ENCODE results near the gene TMEM163. TPM values are rescaled to one million over a fixed set of nuclear protein-coding genes. Genes with fewer than 3 reads are reported as not detected.
"Not testable (repeated sequence)": the region's sequence is repeated elsewhere in the genome, so short reads cannot be mapped to it uniquely, and the experiment has no call there.

Gene TMEM163
- total RNA-seq, 1 experiment from 2014 or later: 0.94 TPM

- ATAC-seq: peak; percentile 50; the same call in 1 of the 2 replicates
- TF ChIP-seq ZNF671 (CRISPR knock-in tag; IDR thresholded peaks at IDR 0.05) (no peak), NFATC4 (CRISPR knock-in tag; IDR thresholded peaks at IDR 0.05) (no peak), ATF1 (CRISPR knock-in tag; IDR thresholded peaks at IDR 0.05) (no peak), MAX (CRISPR knock-in tag; IDR thresholded peaks at IDR 0.05) (no peak), JUN (CRISPR knock-in tag; IDR thresholded peaks at IDR 0.05) (no peak), NR1H2 (CRISPR knock-in tag; IDR thresholded peaks at IDR 0.05) (no peak), MYBL2 (CRISPR knock-in tag; IDR thresholded peaks at IDR 0.05) (no peak), ATF6 (CRISPR knock-in tag; IDR thresholded peaks at IDR 0.05) (no peak), ZSCAN18 (CRISPR knock-in tag; IDR thresholded peaks at IDR 0.05) (no peak), E2F5 (CRISPR knock-in tag; IDR thresholded peaks at IDR 0.05) (no peak), ARID4B (CRISPR knock-in tag; IDR thresholded peaks at IDR 0.05; ENCODE audit: borderline replicate concordance) (no peak), NFYB (CRISPR knock-in tag; conservative IDR thresholded peaks at IDR 0.05; ENCODE audit: low read depth) (no peak)
- no peak for DNase-seq (ENCODE audit: low spot score)
These were observed 5.5 kb upstream of the TMEM163 start for GRCh38 chr2:134724341-134724740.

GRCh38 chr2:134723742-134724141, 4.9 kb upstream of the TMEM163 start:
- ATAC-seq; H3K4me3 Mint-ChIP-seq; H3K36me3 Mint-ChIP-seq; H3K4me1 Mint-ChIP-seq; POLR2A ChIA-PET; DNase-seq (ENCODE audit: low spot score); H3K9me3 Mint-ChIP-seq; H3K27ac Mint-ChIP-seq: not testable (repeated sequence)
- CTCF ChIA-PET: interaction anchor here (0.5 to 1.7 kb wide), 2 partner anchors 10 to 22 kb away, joined by 3 to 6 read pairs; no protein-coding TSS in a partner anchor
- H3K27me3 Mint-ChIP-seq (ENCODE audit: low read depth): peaks cover 38% of the 10 kb centered on the region

More at GRCh38 chr2:134724341-134724740, 5.5 kb upstream of the TMEM163 start:
- H3K27ac Mint-ChIP-seq: no peak overlapping the region
- H3K4me1 Mint-ChIP-seq: peaks cover 10% of the 10 kb centered on the region
- H3K36me3 Mint-ChIP-seq: no peaks in the 10 kb centered on the region
- H3K9me3 Mint-ChIP-seq: no peaks in the 10 kb centered on the region
- ChIA-PET CTCF (interaction anchor here (0.5 to 1.7 kb wide), 2 partner anchors 9 to 22 kb away, joined by 3 to 6 read pairs; no protein-coding TSS in a partner anchor), POLR2A (no interaction called here)
- no peak overlapping the region for H3K4me3 Mint-ChIP-seq
- H3K27me3 Mint-ChIP-seq (ENCODE audit: low read depth): peaks cover 36% of the 10 kb centered on the region

- CTCF ChIA-PET: interaction anchor here (0.7 kb wide), 1 partner anchor 45 kb away, joined by 3 read pairs; no protein-coding TSS in a partner anchor
- H3K9me3 Mint-ChIP-seq: no peaks in the 10 kb centered on the region
- H3K27me3 Mint-ChIP-seq (ENCODE audit: low read depth): peaks cover 44% of the 10 kb centered on the region
- H3K4me1 Mint-ChIP-seq: peaks cover 10% of the 10 kb centered on the region
- DNase-seq (ENCODE audit: low spot score) (peak; percentile 56), ATAC-seq (peak; percentile 10)
- no peaks in the 10 kb centered on the region for H3K36me3 Mint-ChIP-seq
- H3K27ac Mint-ChIP-seq: no peak overlapping the region
- no peak for TF ChIP-seq PRRX2 (CRISPR knock-in tag; IDR thresholded peaks at IDR 0.05)
- TF ChIP-seq CTCF (IDR thresholded peaks at IDR 0.05): peak; percentile 53
- POLR2A ChIA-PET: no interaction called here
- H3K4me3 Mint-ChIP-seq: no peak overlapping the region
These were observed 3.9 kb upstream of the TMEM163 start for GRCh38 chr2:134722728-134723127.

All from WTC11 (cell line).